Neural progenitor cell (in vitro differentiated cells): ENCODE results near the gene KIAA1210. TPM values are rescaled to one million over a fixed set of nuclear protein-coding genes. Genes with fewer than 3 reads are reported as not detected.
A peak's percentile ranks its signal among the peaks of the same experiment; 100 is the strongest.

Source experiments
- DNase-seq: peaks from one replicate; pipeline ENCODE4 v3.0.0-alpha.2; 2016; ENCODE audit warnings: low spot score
- H2AFZ ChIP-seq: fragments of 200-600 bp; sonication (generic); replicated peaks from 2 replicates; pipeline ENCODE4 v1.6.1; 2016; ENCODE audit warnings: antibody characterized with exemption
- H3F3A ChIP-seq: fragments of 200-600 bp; sonication (generic); 2 replicates; pipeline ENCODE4 v1.6.1; 2016; ENCODE audit warnings: antibody characterized with exemption, low read depth
- H3K27ac ChIP-seq: fragments of 200-600 bp; sonication (generic); 2 replicates; pipeline ENCODE4 v1.5.1; 2016; ENCODE audit warnings: mild to moderate bottlenecking
- H3K27me3 ChIP-seq: fragments of 200-600 bp; sonication (generic); 2 replicates; pipeline ENCODE4 v1.6.1; 2016; ENCODE audit warnings: mild to moderate bottlenecking, moderate library complexity
- H3K36me3 ChIP-seq: fragments of 200-600 bp; sonication (generic); 2 replicates; pipeline ENCODE4 v1.5.1; 2016
- H3K4me1 ChIP-seq: fragments of 200-600 bp; sonication (generic); 2 replicates; pipeline ENCODE4 v1.6.1; 2016; ENCODE audit warnings: mixed run types
- H3K4me2 ChIP-seq: fragments of 200-600 bp; sonication (generic); 2 replicates; pipeline ENCODE4 v1.6.1; 2016
- H3K4me3 ChIP-seq: fragments of 200-600 bp; sonication (generic); 2 replicates; pipeline ENCODE4 v1.5.1; 2016
- H3K79me2 ChIP-seq: fragments of 200-600 bp; sonication (generic); 2 replicates; pipeline ENCODE4 v1.6.1; 2016; ENCODE audit warnings: low read depth
- H3K9ac ChIP-seq: fragments of 200-600 bp; sonication (generic); 2 replicates; pipeline ENCODE4 v1.6.1; 2016
- H3K9me3 ChIP-seq: fragments of 200-600 bp; sonication (generic); 2 replicates; pipeline ENCODE4 v1.5.1; 2016; ENCODE audit warnings: low read depth
- H4K20me1 ChIP-seq: fragments of 200-600 bp; sonication (generic); 2 replicates; pipeline ENCODE4 v1.6.1; 2016; ENCODE audit warnings: low read depth
- H3K27ac Mint-ChIP-seq: 3 replicates; pipeline ENCODE4 v1.8.0; 2021; ENCODE audit warnings: mixed read lengths
- H3K27me3 Mint-ChIP-seq: 2 replicates; pipeline ENCODE4 v1.8.0; 2022; ENCODE audit warnings: low read depth, mild to moderate bottlenecking, inconsistent platforms, moderate library complexity, mixed read lengths; ENCODE audit not compliant: insufficient read depth
- H3K36me3 Mint-ChIP-seq: 3 replicates; pipeline ENCODE4 v1.8.0; 2021; ENCODE audit warnings: mixed read lengths
- H3K4me1 Mint-ChIP-seq: 3 replicates; pipeline ENCODE4 v1.8.0; 2021; ENCODE audit warnings: mixed read lengths
- H3K4me3 Mint-ChIP-seq: 3 replicates; pipeline ENCODE4 v1.8.0; 2021; ENCODE audit warnings: mild to moderate bottlenecking, moderate library complexity, mixed read lengths
- H3K9me3 Mint-ChIP-seq: 3 replicates; pipeline ENCODE4 v1.8.0; 2020; ENCODE audit warnings: mixed read lengths
- EZH2 ChIP-seq: fragments of 200-600 bp; sonication (generic); IDR thresholded peaks from 2 replicates; pipeline ENCODE4 v1.6.1; 2017; ENCODE audit warnings: antibody characterized with exemption, mild to moderate bottlenecking, moderate library complexity
- EZH2phosphoT487 ChIP-seq: fragments of 200-600 bp; sonication (generic); IDR thresholded peaks from 2 replicates; pipeline ENCODE4 v1.6.1; 2017; ENCODE audit warnings: antibody characterized with exemption
- total RNA-seq: library from RNA; depleted of rRNA; stranded (reverse); fragments of >200 nt; gene quantifications from 2 replicates; pipeline ENCODE4 v1.2.3, GENCODE V29; 2015; ENCODE audit warnings: low replicate concordance
- TF ChIP-seq, protein P1 (sequence below): fragments of 200-600 bp; sonication (generic); IDR thresholded peaks from 2 replicates; pipeline ENCODE4 v1.5.1; 2017; ENCODE audit warnings: antibody characterized with exemption, mild to moderate bottlenecking

KIAA1210 gene
- total RNA-seq, 1 donor from 2014 or later: not detected

- H3K4me3 ChIP-seq: no peak overlapping the region
- H3K27ac Mint-ChIP-seq: no peak overlapping the region
- no peaks in the 10 kb centered on the region for H4K20me1 ChIP-seq
- peaks cover 4% of the 10 kb centered on the region for H3K4me1 Mint-ChIP-seq
- no peak overlapping the region for H3K27ac ChIP-seq
- H3K27me3 ChIP-seq: no peaks in the 10 kb centered on the region
- no peak overlapping the region for H3K9ac ChIP-seq
- no peak overlapping the region for H3K4me3 Mint-ChIP-seq
- no peaks in the 10 kb centered on the region for H3K36me3 Mint-ChIP-seq
- H3K4me1 ChIP-seq: no peaks in the 10 kb centered on the region
- H3F3A ChIP-seq: no peaks in the 10 kb centered on the region
- no peaks in the 10 kb centered on the region for H3K36me3 ChIP-seq
- H2AFZ ChIP-seq: no peak overlapping the region
- no peak for DNase-seq
- no peaks in the 10 kb centered on the region for H3K9me3 Mint-ChIP-seq
- no peaks in the 10 kb centered on the region for H3K27me3 Mint-ChIP-seq
- H3K4me2 ChIP-seq: no peak overlapping the region
- no peak for TF ChIP-seq EZH2phosphoT487
- no peaks in the 10 kb centered on the region for H3K9me3 ChIP-seq
- no peaks in the 10 kb centered on the region for H3K79me2 ChIP-seq
Observed at GRCh38 chrX:119063428-119063827, 64.2 kb downstream of the KIAA1210 start.

- H3K9me3 Mint-ChIP-seq: no peaks in the 10 kb centered on the region
- peak; percentile 13 for DNase-seq
- H3K4me1 Mint-ChIP-seq: peaks cover 4% of the 10 kb centered on the region
Observed at GRCh38 chrX:119062750-119063374, 64.8 kb downstream of the KIAA1210 start.

GRCh38 chrX:119055687-119056086, 71.9 kb downstream of the KIAA1210 start:
- no peak for TF ChIP-seq EZH2
- TF ChIP-seq EZH2phosphoT487: no peak
- TF ChIP-seq, protein P1, sequence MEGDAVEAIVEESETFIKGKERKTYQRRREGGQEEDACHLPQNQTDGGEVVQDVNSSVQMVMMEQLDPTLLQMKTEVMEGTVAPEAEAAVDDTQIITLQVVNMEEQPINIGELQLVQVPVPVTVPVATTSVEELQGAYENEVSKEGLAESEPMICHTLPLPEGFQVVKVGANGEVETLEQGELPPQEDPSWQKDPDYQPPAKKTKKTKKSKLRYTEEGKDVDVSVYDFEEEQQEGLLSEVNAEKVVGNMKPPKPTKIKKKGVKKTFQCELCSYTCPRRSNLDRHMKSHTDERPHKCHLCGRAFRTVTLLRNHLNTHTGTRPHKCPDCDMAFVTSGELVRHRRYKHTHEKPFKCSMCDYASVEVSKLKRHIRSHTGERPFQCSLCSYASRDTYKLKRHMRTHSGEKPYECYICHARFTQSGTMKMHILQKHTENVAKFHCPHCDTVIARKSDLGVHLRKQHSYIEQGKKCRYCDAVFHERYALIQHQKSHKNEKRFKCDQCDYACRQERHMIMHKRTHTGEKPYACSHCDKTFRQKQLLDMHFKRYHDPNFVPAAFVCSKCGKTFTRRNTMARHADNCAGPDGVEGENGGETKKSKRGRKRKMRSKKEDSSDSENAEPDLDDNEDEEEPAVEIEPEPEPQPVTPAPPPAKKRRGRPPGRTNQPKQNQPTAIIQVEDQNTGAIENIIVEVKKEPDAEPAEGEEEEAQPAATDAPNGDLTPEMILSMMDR: no peak
- H3K36me3 Mint-ChIP-seq: no peaks in the 10 kb centered on the region
- peaks cover 8% of the 10 kb centered on the region for H3K4me1 ChIP-seq
- no peak overlapping the region for H3K4me3 ChIP-seq
- no peaks in the 10 kb centered on the region for H3K36me3 ChIP-seq
- H3K9ac ChIP-seq: no peak overlapping the region
- H3K27ac Mint-ChIP-seq: no peak overlapping the region
- H3K79me2 ChIP-seq: no peaks in the 10 kb centered on the region
- no peak overlapping the region for H3K27ac ChIP-seq
- H3K9me3 Mint-ChIP-seq: peaks cover 3% of the 10 kb centered on the region
- H2AFZ ChIP-seq: no peak overlapping the region
- H4K20me1 ChIP-seq: no peaks in the 10 kb centered on the region
- H3K9me3 ChIP-seq: no peaks in the 10 kb centered on the region
- H3K4me1 Mint-ChIP-seq: no peaks in the 10 kb centered on the region
- no peaks in the 10 kb centered on the region for H3K27me3 ChIP-seq
- DNase-seq: peak; percentile 18
- H3K4me2 ChIP-seq: peak overlapping the region; percentile 13
- no peak overlapping the region for H3K4me3 Mint-ChIP-seq
- H3F3A ChIP-seq: no peaks in the 10 kb centered on the region
- H3K27me3 Mint-ChIP-seq: peaks cover 6% of the 10 kb centered on the region

More at GRCh38 chrX:119062750-119063374, 64.8 kb downstream of the KIAA1210 start:
- no peak overlapping the region for H3K4me3 Mint-ChIP-seq
- Histone ChIP-seq H3K27ac (no peak overlapping the region), H3K4me1 (no peaks in the 10 kb centered on the region), H4K20me1 (no peaks in the 10 kb centered on the region), H3K79me2 (no peaks in the 10 kb centered on the region), H2AFZ (no peak overlapping the region), H3K4me3 (no peak overlapping the region), H3K27me3 (no peaks in the 10 kb centered on the region), H3K4me2 (no peak overlapping the region), H3F3A (no peaks in the 10 kb centered on the region), H3K36me3 (no peaks in the 10 kb centered on the region), H3K9me3 (no peaks in the 10 kb centered on the region), H3K9ac (no peak overlapping the region)
- no peaks in the 10 kb centered on the region for H3K27me3 Mint-ChIP-seq
- H3K27ac Mint-ChIP-seq: no peak overlapping the region
- H3K36me3 Mint-ChIP-seq: no peaks in the 10 kb centered on the region
- TF ChIP-seq EZH2phosphoT487 (no peak), EZH2 (no peak)
- TF ChIP-seq, protein P1: no peak

DNA sequence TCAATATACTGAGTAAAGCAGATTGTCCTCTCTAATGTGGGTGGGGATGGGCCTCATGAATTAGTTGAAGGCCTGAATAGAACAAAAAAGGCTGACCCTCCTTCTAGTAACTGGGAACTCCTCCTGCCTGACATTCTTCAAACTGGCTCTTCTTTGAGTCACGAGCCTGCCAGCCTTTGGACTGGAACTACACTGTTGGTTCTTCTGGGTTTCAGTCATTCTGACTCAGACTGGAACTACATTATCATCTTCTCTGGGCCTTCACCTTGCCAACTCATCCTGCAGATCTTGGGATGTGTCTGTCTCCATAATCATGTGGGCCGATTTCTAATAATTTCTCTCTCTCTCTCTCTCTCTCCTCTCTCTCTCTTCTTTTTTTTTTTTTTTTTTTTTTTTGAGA, 81.7 kb downstream of the KIAA1210 start:
- Histone ChIP-seq H3K4me2 (no peak overlapping the region), H3F3A (no peaks in the 10 kb centered on the region), H3K9me3 (no peaks in the 10 kb centered on the region), H3K4me3 (no peak overlapping the region), H3K36me3 (no peaks in the 10 kb centered on the region), H3K79me2 (no peaks in the 10 kb centered on the region), H3K27me3 (no peaks in the 10 kb centered on the region), H3K27ac (no peak overlapping the region), H3K4me1 (no peaks in the 10 kb centered on the region), H3K9ac (no peak overlapping the region), H4K20me1 (no peaks in the 10 kb centered on the region), H2AFZ (no peak overlapping the region)
- Mint-ChIP-seq H3K27ac (no peak overlapping the region), H3K9me3 (peaks cover 8% of the 10 kb centered on the region), H3K27me3 (peaks cover 6% of the 10 kb centered on the region), H3K4me3 (no peak overlapping the region), H3K36me3 (no peaks in the 10 kb centered on the region), H3K4me1 (peaks cover 6% of the 10 kb centered on the region)
- TF ChIP-seq EZH2: no peak
- no peak for TF ChIP-seq EZH2phosphoT487
- TF ChIP-seq, protein P1: no peak
- no peak for DNase-seq
